MCF 10A (cell line): Measurements from ENCODE around the gene GMPR. TPM values are rescaled to one million over a fixed set of nuclear protein-coding genes. Genes with fewer than 3 reads are reported as not detected.
A peak's percentile ranks its signal among the peaks of the same experiment; 100 is the strongest.

Experiments
- BruUV-seq: library from RNA; stranded (reverse); fragments of 400-500 nt; replicated peaks from 2 replicates; lab custom pipeline; 2021; lab: Mats Ljungman, UMichigan
- CTCF ChIA-PET: fragments of 300-600 bp; sonication (Branson Sonifier 250); formaldehyde crosslinking; extraction: SDS; loops from one replicate; lab custom pipeline; 2021; ENCODE audit warnings: antibody characterized with exemption, inconsistent platforms; lab: Yijun Ruan, JAX
- POLR2A ChIA-PET: fragments of 300-600, 350-650 bp; sonication (Branson Sonifier 250); formaldehyde crosslinking; extraction: SDS; loops from one replicate; lab custom pipeline; 2020; ENCODE audit warnings: antibody characterized with exemption, inconsistent platforms; lab: Yijun Ruan, JAX
- DNase-seq: peaks from one replicate; pipeline ENCODE4 v3.0.0-alpha.2; 2018; ENCODE audit not compliant: unreplicated experiment
- H3K27ac Mint-ChIP-seq: one replicate; pipeline ENCODE4 v1.8.0; 2022; ENCODE audit warnings: mild to moderate bottlenecking, low read depth, mixed read lengths; ENCODE audit not compliant: unreplicated experiment
- H3K27me3 Mint-ChIP-seq: one replicate; pipeline ENCODE4 v1.8.0; 2022; ENCODE audit warnings: mixed read lengths; ENCODE audit not compliant: insufficient read depth, unreplicated experiment
- H3K36me3 Mint-ChIP-seq: one replicate; pipeline ENCODE4 v1.8.0; 2022; ENCODE audit warnings: mild to moderate bottlenecking, moderate library complexity, mixed read lengths; ENCODE audit not compliant: insufficient read depth, unreplicated experiment
- H3K4me1 Mint-ChIP-seq: one replicate; pipeline ENCODE4 v1.8.0; 2022; ENCODE audit warnings: mixed read lengths; ENCODE audit not compliant: insufficient read depth, unreplicated experiment
- H3K4me3 Mint-ChIP-seq: one replicate; pipeline ENCODE4 v1.8.0; 2022; ENCODE audit warnings: mild to moderate bottlenecking, moderate library complexity, mixed read lengths; ENCODE audit not compliant: unreplicated experiment
- H3K9me3 Mint-ChIP-seq: one replicate; pipeline ENCODE4 v1.8.0; 2022; ENCODE audit warnings: mixed read lengths; ENCODE audit not compliant: unreplicated experiment
- CTCF ChIP-seq: fragments of 200-600 bp; IDR thresholded peaks from one replicate; pipeline ENCODE4 v1.8.0; 2022; ENCODE audit warnings: antibody characterized with exemption, mild to moderate bottlenecking; ENCODE audit not compliant: unreplicated experiment
- intact Hi-C: fragments of 100-400 bp; cut with micrococcal nuclease; formaldehyde crosslinking; loops from 2 replicates; pipeline ENCODE4 v1.14.1; 2022
- total RNA-seq: library from RNA; stranded (reverse); gene quantifications from 2 replicates; pipeline ENCODE4 v1.2.3, GENCODE V29; 2022

Gene GMPR
- total RNA-seq, 1 experiment from 2014 or later = 3.0 TPM

DNA sequence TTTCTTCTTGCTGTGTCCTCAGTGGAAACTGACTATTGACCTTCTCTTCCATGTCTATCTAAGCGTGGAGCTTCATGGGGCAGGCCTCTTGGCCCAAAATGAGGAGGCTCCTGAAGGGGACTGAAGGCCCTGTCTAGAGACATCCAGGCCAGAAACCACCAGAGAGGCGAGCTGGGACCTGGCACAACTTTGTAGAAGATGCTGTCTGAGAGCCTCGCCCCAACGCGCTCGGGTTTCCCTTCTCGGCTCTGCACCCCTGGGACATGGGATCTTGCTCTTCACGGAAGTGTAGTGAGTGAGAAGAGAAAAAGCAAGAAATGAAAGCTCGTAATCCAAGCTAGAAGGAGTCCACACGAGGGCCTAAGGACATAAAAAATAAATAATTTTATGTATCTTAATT, 96.8 kb downstream of the GMPR start:
- Mint-ChIP-seq H3K36me3 (no peaks in the 10 kb centered on the region), H3K4me1 (peaks cover 41% of the 10 kb centered on the region), H3K27ac (no peak overlapping the region), H3K9me3 (no peaks in the 10 kb centered on the region), H3K27me3 (no peaks in the 10 kb centered on the region), H3K4me3 (no peak overlapping the region)
- TF ChIP-seq CTCF = no peak
- POLR2A ChIA-PET = interaction anchor here (1.7 to 3.2 kb wide), 3 partner anchors 176 to 427 kb away, joined by 4 to 41 read pairs (median 5); partner anchors contain the start of gene ATXN1
- no TSS peak for BruUV-seq
- no peak for DNase-seq
- intact Hi-C loops = no loop called here
- CTCF ChIA-PET = interaction anchor here (0.6 to 5.5 kb wide), 6 partner anchors 75 to 707 kb away, joined by 3 to 43 read pairs (median 4); no protein-coding TSS in a partner anchor

GRCh38 chr6:16336056-16336818, 97.8 kb downstream of the GMPR start:
- ChIA-PET CTCF (interaction anchor here (0.6 to 5.5 kb wide), 8 partner anchors 9 to 658 kb away, joined by 3 to 43 read pairs (median 3); no protein-coding TSS in a partner anchor), POLR2A (interaction anchor here (0.6 to 1.7 kb wide), 6 partner anchors 10 to 426 kb away, joined by 3 to 7 read pairs (median 4); no protein-coding TSS in a partner anchor)
- no peaks in the 10 kb centered on the region for H3K27me3 Mint-ChIP-seq
- DNase-seq = peak; percentile 62
- no peaks in the 10 kb centered on the region for H3K9me3 Mint-ChIP-seq
- peaks cover 41% of the 10 kb centered on the region for H3K4me1 Mint-ChIP-seq
- TF ChIP-seq CTCF = no peak
- no peaks in the 10 kb centered on the region for H3K36me3 Mint-ChIP-seq
- BruUV-seq = no TSS peak
- H3K4me3 Mint-ChIP-seq = no peak overlapping the region
- H3K27ac Mint-ChIP-seq = no peak overlapping the region
- intact Hi-C loops = no loop called here

DNA sequence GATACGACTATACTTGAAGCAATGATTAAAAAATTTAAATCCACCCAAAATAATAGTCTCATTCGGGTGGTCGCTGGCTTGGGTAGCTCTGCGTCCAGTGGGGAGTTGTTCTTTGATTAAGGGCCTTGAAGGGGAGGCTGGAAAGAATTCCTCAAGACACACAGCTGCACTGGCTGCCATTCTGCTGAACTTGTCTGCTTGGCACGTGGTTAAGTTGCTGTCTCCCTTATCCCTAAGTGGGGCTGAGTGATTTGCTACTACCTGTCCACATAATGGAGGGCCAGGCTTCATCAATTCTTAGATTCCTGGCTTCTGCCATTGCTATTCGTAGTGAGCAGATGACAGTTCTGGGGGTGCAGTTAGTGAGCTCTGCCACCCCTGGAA, 98.5 kb downstream of the GMPR start:
- Mint-ChIP-seq H3K9me3 (no peaks in the 10 kb centered on the region), H3K4me3 (no peak overlapping the region), H3K27ac (no peak overlapping the region), H3K36me3 (no peaks in the 10 kb centered on the region), H3K4me1 (peaks cover 41% of the 10 kb centered on the region), H3K27me3 (no peaks in the 10 kb centered on the region)
- no peak for TF ChIP-seq CTCF
- intact Hi-C loops = no loop called here
- POLR2A ChIA-PET = interaction anchor here (1.3 to 1.7 kb wide), 4 partner anchors 9 to 425 kb away, joined by 4 to 7 read pairs (median 4); no protein-coding TSS in a partner anchor
- CTCF ChIA-PET = interaction anchor here (0.6 to 1.2 kb wide), 8 partner anchors 16 to 657 kb away, joined by 3 to 7 read pairs (median 4); no protein-coding TSS in a partner anchor
- no TSS peak for BruUV-seq
- DNase-seq = no peak

- Mint-ChIP-seq H3K4me3 (no peak overlapping the region), H3K36me3 (no peaks in the 10 kb centered on the region), H3K4me1 (peaks cover 43% of the 10 kb centered on the region), H3K9me3 (no peaks in the 10 kb centered on the region), H3K27me3 (no peaks in the 10 kb centered on the region), H3K27ac (no peak overlapping the region)
- TF ChIP-seq CTCF = no peak
- intact Hi-C loops = no loop called here
- peak; percentile 63 for DNase-seq
- no TSS peak for BruUV-seq
- ChIA-PET CTCF (interaction anchor here (0.6 to 1.2 kb wide), 6 partner anchors 38 to 616 kb away, joined by 3 to 7 read pairs (median 4); no protein-coding TSS in a partner anchor), POLR2A (interaction anchor here (1.3 to 1.7 kb wide), 3 partner anchors 8 to 425 kb away, joined by 4 to 7 read pairs (median 4); no protein-coding TSS in a partner anchor)
Measured at GRCh38 chr6:16337295-16337975, 99.0 kb downstream of the GMPR start.
